Naive thymus-derived CD8-positive, alpha-beta T cell (primary cell): Measurements from ENCODE around the gene PHC1. TPM values are rescaled to one million over a fixed set of nuclear protein-coding genes. Genes with fewer than 3 reads are reported as not detected.
A peak's percentile ranks its signal among the peaks of the same experiment; 100 is the strongest.

Source experiments
- ATAC-seq, 2 donors: fragments of 150-1000 bp; cut with Tn5 transposase in 1 of 2; sonication (Bioruptor Pico), chemical (Tn5 transposase) in 1 of 2; 1 replicate in 1 of 2; 2 replicates in 1 of 2; pipeline ENCODE4 v1.10.0; 2021; ENCODE audit warnings: mild to moderate bottlenecking in 2 of 2, moderate library complexity in 2 of 2
- POLR2A ChIA-PET: fragments of 350-600 bp; sonication (Branson Sonifier 250); formaldehyde crosslinking; loops from one replicate; lab custom pipeline; 2021; ENCODE audit warnings: antibody characterized with exemption; lab: Charles Lee
- DNase-seq, 10 donors: peaks; one replicate each; pipeline versions ENCODE4 v3.0.0 to v3.0.0-alpha.2; 2020 to 2022
- H3K27ac Mint-ChIP-seq, 10 donors: one replicate each; pipeline ENCODE4 v1.8.0; 2020 to 2022; ENCODE audit warnings: mild to moderate bottlenecking in 10 of 10, mixed read lengths in 10 of 10, moderate library complexity in 4 of 10, inconsistent platforms in 1 of 10
- H3K27me3 Mint-ChIP-seq, 5 donors: one replicate each; pipeline ENCODE4 v1.8.0; 2021 to 2022; ENCODE audit warnings: mixed read lengths in 5 of 5
- H3K36me3 Mint-ChIP-seq, 3 donors: one replicate each; pipeline ENCODE4 v1.8.0; 2020 to 2022; ENCODE audit warnings: mixed read lengths in 3 of 3, mild to moderate bottlenecking in 2 of 3, inconsistent platforms in 1 of 3
- H3K4me1 Mint-ChIP-seq, 4 donors: one replicate each; pipeline ENCODE4 v1.8.0; 2021 to 2022; ENCODE audit warnings: mixed read lengths in 4 of 4
- H3K4me3 Mint-ChIP-seq, 10 donors: one replicate each; pipeline ENCODE4 v1.8.0; 2020 to 2022; ENCODE audit warnings: mild to moderate bottlenecking in 10 of 10, mixed read lengths in 10 of 10, moderate library complexity in 6 of 10, inconsistent platforms in 1 of 10
- H3K9me3 Mint-ChIP-seq, 9 donors: one replicate each; pipeline ENCODE4 v1.8.0; 2020 to 2022; ENCODE audit warnings: mixed read lengths in 9 of 9, mild to moderate bottlenecking in 3 of 9, inconsistent platforms in 1 of 9, moderate library complexity in 1 of 9
- polyA plus RNA-seq, 3 donors: library from polyadenylated mRNA; unstranded; fragments of 300-500 nt; fragmentation: Illumina TruSeq; gene quantifications; one replicate each; pipeline ENCODE4 v1.2.3, GENCODE V29; 2021
- total RNA-seq, 8 experiments: library from RNA in 2 of 8; stranded (reverse) in 2 of 8; gene quantifications; one replicate each; pipeline ENCODE4 v1.2.3 and lab custom pipeline; 2021 to 2026

The PHC1 gene
- total and polyA plus RNA-seq, 5 experiments from 2014 or later: 12.3 to 39.2 (median 20.3) TPM

GRCh38 chr12:8989413-8989812 is 75.1 kb downstream of the PHC1 start, which contains the start of gene KLRG1:
TSS of gene KLRG1 (plus strand) at chr12:8989546. CDS start at chr12:8989636, 90 bp downstream.
- POLR2A ChIA-PET: no interaction called here
- H3K9me3 Mint-ChIP-seq: peaks cover 0 to 4% (median 0%) of the 10 kb centered on the region in 9 donors
- peaks cover 0 to 9% (median 0%) of the 10 kb centered on the region in 3 donors for H3K36me3 Mint-ChIP-seq
- H3K27me3 Mint-ChIP-seq: no peaks in the 10 kb centered on the region
- peak in 1 of 2 donors; percentile 73 for ATAC-seq
- peak within 1 kb of the TSS; percentile 33 to 94 (median 85) for H3K27ac Mint-ChIP-seq
- DNase-seq: no peak
- peaks cover 20 to 78% (median 60%) of the 10 kb centered on the region in 4 donors for H3K4me1 Mint-ChIP-seq
- H3K4me3 Mint-ChIP-seq: peak within 1 kb of the TSS; percentile 3 to 94 (median 71)

Other genes starting within 250 kb of the PHC1 start
- gene RIMKLB, start 216.5 kb upstream of the PHC1 start, total RNA-seq: 10 to 100 TPM; 29.8 to 33.1 TPM
- gene RIMKLB, start 216.5 kb upstream of the PHC1 start, polyA plus RNA-seq: 1 to 10 TPM; 1.9 to 4.5 (median 4.0) TPM
- not detected for gene A2ML1, start 91.9 kb upstream of the PHC1 start, total RNA-seq
- gene A2ML1, start 91.9 kb upstream of the PHC1 start, polyA plus RNA-seq: not detected
- gene M6PR, start 35.1 kb downstream of the PHC1 start, total RNA-seq: 100 to 1,000 TPM; 173 to 175 TPM
- 100 to 1,000 TPM; 228 to 260 (median 238) TPM for gene M6PR, start 35.1 kb downstream of the PHC1 start, polyA plus RNA-seq
- gene KLRG1, start 75.0 kb downstream of the PHC1 start, total RNA-seq: 1 to 10 TPM; 4.1 to 5.0 TPM
- gene KLRG1, start 75.0 kb downstream of the PHC1 start, polyA plus RNA-seq: 100 to 1,000 TPM in 1 of 3 donors, 10 to 100 TPM in 2; 13.8 to 237 (median 14.7) TPM
- gene A2M, start 201.4 kb downstream of the PHC1 start, total RNA-seq: 1 to 10 TPM in 1 of 2 experiments, under 1 TPM in 1; 0.36 to 1.5 TPM
- under 1 TPM in 1 of 3 donors, not detected in 2; 0.03 TPM for gene A2M, start 201.4 kb downstream of the PHC1 start, polyA plus RNA-seq